ENCODE results near the gene TAF3. TPM values are rescaled to one million over a fixed set of nuclear protein-coding genes. Genes with fewer than 3 reads are reported as not detected.

TAF3 gene
- total RNA-seq, 2 experiments from 2014 or later, result 12.6 to 12.8 TPM

DNA sequence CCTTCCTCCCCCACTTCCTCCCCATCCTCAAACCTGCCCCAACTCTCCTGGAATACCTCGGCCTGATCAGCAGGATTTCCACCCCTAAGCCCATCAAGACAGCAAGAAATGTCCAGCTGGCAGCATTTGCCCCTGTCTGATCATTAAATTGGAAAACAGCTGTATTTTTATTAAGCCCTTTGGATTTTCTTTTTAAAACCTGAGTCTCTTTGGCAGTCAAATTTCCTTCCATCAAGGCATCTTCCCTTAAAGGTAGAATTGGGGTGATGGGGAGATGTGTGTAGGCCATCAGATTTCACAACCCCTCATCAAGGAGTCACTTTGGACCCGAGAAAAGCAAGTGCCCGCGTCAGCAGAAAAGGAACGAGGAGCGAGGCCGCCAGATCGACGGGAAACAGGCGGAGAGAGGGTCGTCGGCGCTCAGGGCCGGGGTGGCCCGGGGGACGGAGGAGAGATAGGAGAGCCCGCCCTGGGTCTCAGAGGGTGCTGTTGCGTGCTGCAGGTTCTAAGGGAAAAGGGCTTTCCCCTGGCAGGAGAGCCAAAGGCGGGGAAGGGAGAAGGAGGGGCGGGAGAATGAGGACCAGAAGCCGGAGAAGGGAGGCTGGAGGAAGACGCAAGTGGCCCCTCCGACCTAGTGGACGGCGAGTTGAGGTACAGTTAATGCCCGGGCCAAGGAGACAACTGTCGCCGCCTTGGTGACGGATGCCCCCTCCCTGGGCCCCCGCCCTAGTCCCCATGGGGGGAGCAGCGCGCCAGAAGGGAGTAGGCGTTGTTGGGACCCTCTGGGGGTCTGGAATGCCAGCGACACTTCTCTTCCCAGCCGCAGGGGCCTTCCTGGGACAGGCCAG is 224.6 kb downstream of the TAF3 start:
- Mint-ChIP-seq H3K4me1 (ENCODE audit: low read depth) (peaks cover 60% of the 10 kb centered on the region), H3K9me3 (no peaks in the 10 kb centered on the region), H3K27ac (no peak overlapping the region), H3K27me3 (ENCODE audit: low read depth) (peaks cover 97% of the 10 kb centered on the region), H3K36me3 (ENCODE audit: low read depth) (no peaks in the 10 kb centered on the region), H3K4me3 (no peak overlapping the region)
- CTCF ChIA-PET, result interaction anchor here (1.1 kb wide), 1 partner anchor 9 kb away, joined by 3 read pairs; no protein-coding TSS in a partner anchor
- DNase-seq, result no peak
- intact Hi-C loops (cut with micrococcal nuclease), result no loop called here

DNA sequence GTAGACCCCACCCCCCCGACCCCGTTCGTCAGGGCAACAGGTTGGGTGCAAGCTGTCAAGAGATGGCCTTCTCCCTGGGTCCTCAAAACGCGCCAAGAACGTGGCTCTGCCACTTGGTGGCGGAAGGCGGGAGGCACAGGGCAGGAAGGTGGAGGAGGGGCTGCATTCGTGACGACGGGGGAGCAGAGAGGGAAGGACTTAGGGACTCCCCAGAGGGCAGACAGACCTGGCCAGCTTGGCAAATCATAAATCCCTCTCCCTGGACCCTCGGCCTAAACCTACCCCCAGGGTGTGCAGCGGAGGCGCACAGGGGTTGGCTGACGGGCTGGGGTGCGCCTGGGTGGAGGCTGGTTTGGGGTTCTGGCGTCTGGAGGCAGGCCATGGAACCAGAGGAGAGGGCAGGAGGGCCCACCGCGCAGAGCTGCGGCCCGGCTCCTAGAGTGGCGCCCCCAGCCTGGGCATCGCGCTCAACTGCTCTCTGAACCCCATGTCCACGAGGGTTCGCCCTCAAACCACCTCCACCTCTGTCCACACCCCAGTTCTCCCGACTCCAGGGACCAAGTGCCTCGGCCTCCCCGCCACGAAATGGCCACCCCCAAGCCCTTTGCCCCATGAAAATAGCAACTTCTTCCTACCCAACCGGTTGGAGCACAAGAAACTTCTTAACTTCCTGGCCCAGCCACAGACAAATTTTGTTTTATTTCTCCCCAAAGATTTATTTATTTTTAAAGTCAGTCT is 225.4 kb downstream of the TAF3 start:
- Mint-ChIP-seq H3K27ac (no peak overlapping the region), H3K36me3 (ENCODE audit: low read depth) (no peaks in the 10 kb centered on the region), H3K27me3 (ENCODE audit: low read depth) (peaks cover 97% of the 10 kb centered on the region), H3K9me3 (no peaks in the 10 kb centered on the region), H3K4me3 (peak overlapping the region; percentile 21), H3K4me1 (ENCODE audit: low read depth) (peaks cover 59% of the 10 kb centered on the region)
- CTCF ChIA-PET, result no interaction called here
- DNase-seq, result peak; percentile 75
- intact Hi-C loops (cut with micrococcal nuclease), result no loop called here

DNA sequence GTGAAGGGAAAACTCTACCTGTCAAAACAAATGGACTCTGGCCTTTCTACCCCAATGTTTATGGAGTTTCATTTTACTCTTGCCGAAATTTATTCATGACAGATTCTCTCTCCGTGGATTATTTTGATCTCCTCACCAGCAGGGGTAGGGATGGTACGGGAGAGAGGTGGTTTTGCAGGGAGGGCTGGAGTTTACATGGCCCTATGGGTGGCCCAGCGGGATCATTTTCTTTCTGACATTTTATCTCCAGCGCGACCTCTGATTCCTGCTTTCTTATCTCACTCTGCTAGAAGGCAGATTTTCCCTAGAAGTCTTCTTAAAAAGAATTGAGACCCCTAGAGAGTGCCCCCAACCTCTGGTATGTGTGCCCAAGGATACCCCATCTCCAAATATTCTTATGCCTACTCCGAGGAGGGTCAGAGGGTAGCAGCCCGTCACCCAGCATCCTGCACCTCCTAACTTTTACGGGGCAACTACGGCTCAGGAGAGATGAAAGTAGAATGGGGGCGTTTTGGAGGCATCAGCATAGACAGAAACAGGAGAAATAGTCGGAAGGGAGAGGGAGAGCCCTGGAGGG is 226.1 kb downstream of the TAF3 start:
- DNase-seq, result no peak

DNA sequence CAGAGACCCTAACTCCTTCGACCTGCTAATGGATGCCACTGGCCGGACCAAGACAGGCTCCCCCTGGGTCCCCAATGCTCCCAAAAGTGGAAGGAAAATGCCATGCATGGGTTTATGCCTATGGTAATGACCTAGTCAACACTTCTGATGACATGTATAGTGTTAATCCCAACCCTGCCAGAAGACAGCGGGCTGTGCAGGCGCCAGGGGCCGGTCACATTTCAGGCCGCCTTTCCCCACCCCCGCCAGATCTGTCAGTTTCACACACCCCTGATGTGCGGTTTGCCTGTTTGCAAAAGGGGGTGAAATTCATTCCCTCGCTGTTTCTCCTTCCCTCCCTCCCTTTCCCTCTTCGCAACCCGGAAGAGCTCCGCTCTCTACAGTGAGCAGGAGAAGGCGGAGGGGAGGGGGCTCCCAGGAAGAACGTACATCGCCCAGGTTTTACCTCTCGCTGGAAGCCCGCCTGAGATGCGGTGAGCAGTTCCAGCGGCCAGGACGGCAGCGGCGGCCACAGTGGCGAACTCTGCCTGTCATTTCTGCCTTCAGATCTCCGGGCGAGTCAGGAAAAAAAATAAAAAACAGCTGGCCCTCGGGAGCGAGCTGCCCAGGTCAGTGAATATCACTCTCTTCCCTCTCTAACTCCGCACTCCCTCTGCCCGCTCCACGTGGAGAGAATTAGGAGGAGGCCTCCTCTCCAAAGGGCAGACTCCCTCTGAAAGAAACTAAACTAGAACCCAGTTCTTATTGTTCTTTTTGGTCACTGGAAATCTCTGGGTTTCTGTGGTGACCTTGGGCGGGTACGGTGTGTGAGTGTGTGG is 226.8 kb downstream of the TAF3 start:
- CTCF ChIA-PET, result interaction anchor here (1.7 kb wide), 1 partner anchor 428 kb away, joined by 4 read pairs; no protein-coding TSS in a partner anchor
- Mint-ChIP-seq H3K27ac (no peak overlapping the region), H3K36me3 (ENCODE audit: low read depth) (no peaks in the 10 kb centered on the region), H3K4me1 (ENCODE audit: low read depth) (peaks cover 65% of the 10 kb centered on the region), H3K27me3 (ENCODE audit: low read depth) (peaks cover 85% of the 10 kb centered on the region), H3K4me3 (peak overlapping the region; percentile 49), H3K9me3 (no peaks in the 10 kb centered on the region)
- intact Hi-C loops (cut with micrococcal nuclease), result no loop called here
- DNase-seq, result no peak

More for the DNA sequence above, 226.1 kb downstream of the TAF3 start:
- H3K4me1 Mint-ChIP-seq (ENCODE audit: low read depth), result peaks cover 65% of the 10 kb centered on the region
- H3K4me3 Mint-ChIP-seq, result peak overlapping the region; percentile 49
- intact Hi-C loops (cut with micrococcal nuclease), result no loop called here
- H3K27ac Mint-ChIP-seq, result no peak overlapping the region
- CTCF ChIA-PET, result no interaction called here
- no peaks in the 10 kb centered on the region for H3K9me3 Mint-ChIP-seq
- peaks cover 92% of the 10 kb centered on the region for H3K27me3 Mint-ChIP-seq (ENCODE audit: low read depth)
- H3K36me3 Mint-ChIP-seq (ENCODE audit: low read depth), result no peaks in the 10 kb centered on the region

DNA sequence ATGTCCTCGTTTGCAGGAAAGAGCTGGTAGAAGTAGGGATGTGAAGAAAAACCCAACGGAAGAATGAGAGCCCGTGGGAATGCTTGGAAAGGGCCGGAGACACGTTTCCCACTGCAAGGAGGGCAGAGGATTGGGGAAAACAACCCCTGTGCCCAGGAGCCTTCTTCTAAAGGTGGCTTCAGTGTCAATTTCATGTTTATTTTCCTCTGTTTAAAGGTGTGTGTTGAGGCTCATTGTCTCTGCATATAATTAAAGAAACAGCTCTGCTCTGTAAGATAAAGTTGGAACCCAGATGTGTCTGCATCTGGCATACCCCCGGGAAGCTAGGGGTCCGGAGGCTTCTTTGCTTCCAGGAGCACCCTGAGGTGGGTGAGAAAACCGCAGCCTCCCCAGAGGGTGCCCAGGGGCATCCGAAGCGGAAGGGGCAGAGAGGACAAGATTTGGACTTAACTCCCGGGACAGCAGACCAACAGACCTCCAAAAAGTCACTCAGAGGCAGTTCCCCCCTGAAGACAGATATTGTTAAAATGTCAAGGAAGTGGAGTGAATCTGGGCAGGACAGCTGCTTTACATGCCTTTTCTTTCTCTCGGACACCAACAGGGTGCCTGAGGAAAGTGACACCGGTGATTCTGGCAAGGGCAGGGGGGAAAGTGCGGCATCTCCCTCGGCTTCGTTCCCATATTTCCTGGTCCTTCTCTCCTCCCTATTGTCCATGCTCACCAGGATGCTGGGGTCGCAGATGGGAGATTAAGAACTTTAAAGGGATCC is 227.6 kb downstream of the TAF3 start:
- Mint-ChIP-seq H3K36me3 (ENCODE audit: low read depth) (no peaks in the 10 kb centered on the region), H3K27ac (no peak overlapping the region), H3K4me3 (peak overlapping the region; percentile 49), H3K4me1 (ENCODE audit: low read depth) (peaks cover 65% of the 10 kb centered on the region), H3K9me3 (no peaks in the 10 kb centered on the region), H3K27me3 (ENCODE audit: low read depth) (peaks cover 79% of the 10 kb centered on the region)
- CTCF ChIA-PET, result interaction anchor here (1.7 kb wide), 1 partner anchor 427 kb away, joined by 4 read pairs; no protein-coding TSS in a partner anchor
- DNase-seq, result no peak
- intact Hi-C loops (cut with micrococcal nuclease), result loop anchor here (1.0 kb wide), 1 partner anchor 8 kb away; no protein-coding TSS in a partner anchor

DNA sequence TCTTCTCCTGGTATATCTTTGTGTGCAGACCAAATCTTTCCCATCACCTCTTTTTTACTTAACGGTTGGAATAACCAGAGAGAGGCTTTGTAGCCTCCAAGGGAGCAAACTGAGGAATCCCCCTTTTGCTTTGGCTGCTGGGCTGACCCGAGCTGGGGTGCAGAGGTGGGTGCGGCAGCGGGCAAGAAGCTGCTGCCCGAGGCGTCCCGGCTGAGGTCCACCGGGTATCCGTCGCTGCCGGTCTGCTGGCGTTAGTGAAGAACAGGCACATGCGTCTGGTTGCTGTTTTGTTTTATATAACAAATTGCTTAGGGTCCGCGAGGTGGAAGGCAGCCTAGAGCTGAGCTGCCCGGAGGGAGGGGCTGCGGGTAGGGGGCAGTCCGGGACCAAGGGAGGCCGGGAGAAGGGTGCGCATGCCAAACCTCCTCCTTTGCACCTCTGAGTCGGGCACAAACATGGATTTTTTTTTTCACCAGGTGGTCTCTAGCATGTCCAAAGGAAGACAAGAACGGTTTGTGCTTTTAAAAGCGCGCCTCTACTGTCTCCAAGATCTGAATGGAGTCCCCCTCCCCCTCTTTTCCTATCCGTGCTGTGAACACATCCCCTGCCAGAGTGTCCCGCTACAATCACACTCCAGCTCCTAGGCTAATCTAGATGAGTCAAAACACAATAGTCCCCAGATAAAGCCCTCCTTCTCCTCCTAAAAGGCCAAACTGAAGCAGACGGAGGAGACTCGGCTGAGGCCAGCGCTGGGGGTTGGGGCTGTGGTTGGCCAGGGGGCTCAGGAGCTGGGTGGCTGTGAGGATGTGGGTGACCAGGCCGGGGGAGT is 229.4 kb downstream of the TAF3 start:
- Mint-ChIP-seq H3K4me1 (ENCODE audit: low read depth) (peaks cover 61% of the 10 kb centered on the region), H3K4me3 (no peak overlapping the region), H3K27me3 (ENCODE audit: low read depth) (peaks cover 72% of the 10 kb centered on the region), H3K9me3 (no peaks in the 10 kb centered on the region), H3K27ac (no peak overlapping the region), H3K36me3 (ENCODE audit: low read depth) (no peaks in the 10 kb centered on the region)
- CTCF ChIA-PET, result interaction anchor here (0.7 kb wide), 1 partner anchor 176 kb away, joined by 3 read pairs; no protein-coding TSS in a partner anchor
- DNase-seq, result no peak
- intact Hi-C loops (cut with micrococcal nuclease), result no loop called here

DNA sequence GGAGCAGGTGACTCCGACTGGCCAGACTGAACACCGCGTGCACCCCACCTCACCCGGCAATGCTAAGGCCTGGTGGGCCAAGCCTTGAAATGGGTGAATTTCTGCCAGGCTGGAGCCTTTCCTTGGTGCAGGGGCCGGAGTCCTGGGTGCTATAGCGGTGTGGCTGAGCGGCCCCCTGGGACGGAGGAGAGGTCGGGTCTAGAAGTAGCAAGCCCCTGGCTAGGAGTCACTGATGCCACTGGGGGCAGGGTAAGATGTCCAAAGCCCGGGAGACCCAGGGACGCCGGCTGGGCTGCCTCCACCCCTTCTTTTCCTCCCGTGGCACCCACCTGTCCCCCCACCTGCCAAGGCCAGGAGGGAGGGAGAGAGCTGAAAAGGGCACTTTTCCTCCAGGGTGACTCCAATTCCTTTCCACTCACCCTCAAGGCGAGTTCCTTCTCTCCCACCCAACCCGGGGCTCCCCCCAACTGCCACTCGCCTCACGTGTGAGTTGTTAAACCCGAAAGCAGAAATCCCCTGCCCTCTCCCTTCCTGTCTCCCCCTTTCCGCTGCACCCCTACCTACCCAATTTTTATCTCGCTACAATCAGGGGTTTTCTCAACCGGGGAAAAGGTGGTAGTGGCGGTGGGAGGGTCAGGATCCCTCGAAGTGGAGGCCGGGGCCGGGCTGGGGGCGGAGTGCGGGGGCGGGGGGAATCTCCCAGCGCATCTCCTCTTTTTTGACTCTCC is 230.1 kb downstream of the TAF3 start:
- intact Hi-C loops (cut with micrococcal nuclease), result no loop called here
- CTCF ChIA-PET, result no interaction called here
- H3K9me3 Mint-ChIP-seq, result no peaks in the 10 kb centered on the region
- peak overlapping the region; percentile 59 for H3K27ac Mint-ChIP-seq
- H3K36me3 Mint-ChIP-seq (ENCODE audit: low read depth), result no peaks in the 10 kb centered on the region
- H3K4me3 Mint-ChIP-seq, result peak overlapping the region; percentile 15
- H3K4me1 Mint-ChIP-seq (ENCODE audit: low read depth), result peaks cover 60% of the 10 kb centered on the region
- DNase-seq, result peak; percentile 59
- H3K27me3 Mint-ChIP-seq (ENCODE audit: low read depth), result peaks cover 72% of the 10 kb centered on the region

DNA sequence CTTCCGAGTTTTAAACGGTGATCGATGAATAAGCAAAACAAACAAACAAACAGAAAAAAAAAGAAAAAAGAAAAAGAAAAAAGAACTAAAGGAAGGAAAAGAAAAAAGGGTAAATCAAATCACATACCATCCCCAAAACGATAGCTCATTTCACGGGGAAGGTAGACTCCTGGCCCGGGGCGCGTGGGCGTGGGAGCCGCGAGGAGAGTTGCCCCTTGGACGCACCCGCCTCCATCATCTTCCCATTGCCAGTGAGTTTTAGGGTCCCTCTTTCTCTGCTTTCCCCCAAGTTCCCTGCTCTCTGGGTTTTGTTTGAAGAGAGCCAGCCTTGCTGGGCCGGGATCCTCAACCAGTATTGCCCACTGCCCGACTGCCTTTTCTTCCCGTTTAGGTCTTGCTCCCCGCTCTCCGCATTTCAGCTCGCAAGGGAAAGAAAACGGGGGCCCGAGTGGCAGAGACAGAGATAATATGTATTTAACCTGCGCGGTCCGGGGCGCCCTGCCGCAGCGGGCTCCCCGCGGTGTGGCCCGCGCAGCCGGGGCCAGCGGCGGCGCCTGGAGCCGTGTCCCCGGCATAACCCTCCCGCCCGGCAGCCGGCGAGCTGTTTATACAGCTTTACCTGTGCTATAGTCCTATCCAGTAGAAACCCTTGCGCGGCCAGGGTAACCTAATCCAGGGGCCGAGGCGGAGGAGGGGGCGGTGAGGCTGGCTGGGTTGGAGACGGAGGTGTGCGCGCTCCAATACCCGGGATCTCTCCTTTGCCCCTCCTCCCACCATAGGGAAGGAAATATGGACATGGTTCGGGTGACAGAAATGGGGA is 230.9 kb downstream of the TAF3 start:
- CTCF ChIA-PET, result interaction anchor here (0.6 to 0.7 kb wide), 2 partner anchors 292 to 952 kb away, joined by 3 to 4 read pairs; no protein-coding TSS in a partner anchor
- no peaks in the 10 kb centered on the region for H3K36me3 Mint-ChIP-seq (ENCODE audit: low read depth)
- H3K4me1 Mint-ChIP-seq (ENCODE audit: low read depth), result peaks cover 52% of the 10 kb centered on the region
- intact Hi-C loops (cut with micrococcal nuclease), result no loop called here
- no peak for DNase-seq
- H3K27me3 Mint-ChIP-seq (ENCODE audit: low read depth), result peaks cover 64% of the 10 kb centered on the region
- no peaks in the 10 kb centered on the region for H3K9me3 Mint-ChIP-seq
- H3K4me3 Mint-ChIP-seq, result peak overlapping the region; percentile 21
- H3K27ac Mint-ChIP-seq, result peak overlapping the region; percentile 59

DNA sequence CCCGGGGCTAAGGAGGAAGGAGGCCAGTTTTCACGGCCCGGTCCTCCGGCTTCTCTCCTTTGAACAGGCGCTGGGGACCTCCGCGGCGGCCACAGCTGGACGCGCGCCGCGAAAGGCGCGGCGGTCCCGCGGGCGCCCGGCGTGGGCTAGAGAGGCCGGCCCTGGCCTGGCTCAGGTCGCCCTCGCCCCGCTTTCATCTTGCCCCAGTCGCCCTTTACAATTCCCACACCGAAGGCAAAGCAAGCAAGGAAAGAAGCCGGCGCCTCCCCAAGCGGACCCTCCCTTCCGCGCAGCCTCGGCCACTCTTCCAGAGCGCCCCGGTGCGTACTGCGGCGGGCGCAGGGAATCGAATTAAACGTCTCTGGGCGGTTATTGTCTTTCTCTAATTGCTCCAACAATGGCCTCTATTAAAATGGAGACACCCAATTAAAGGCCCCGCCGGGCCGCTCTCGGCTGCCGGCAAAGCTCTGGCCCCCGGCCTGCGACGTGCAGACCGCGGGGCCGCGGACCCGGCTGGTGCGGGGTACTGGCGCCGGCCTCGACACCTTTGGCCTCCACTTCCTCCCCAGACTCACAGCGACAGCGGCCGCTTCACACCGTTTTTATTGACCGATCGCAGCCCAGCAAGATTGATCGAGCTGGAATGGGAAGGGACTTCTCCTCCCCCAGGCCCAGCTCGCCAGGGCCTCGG is 231.7 kb downstream of the TAF3 start:
- Mint-ChIP-seq H3K4me1 (ENCODE audit: low read depth) (peaks cover 46% of the 10 kb centered on the region), H3K36me3 (ENCODE audit: low read depth) (no peaks in the 10 kb centered on the region), H3K27me3 (ENCODE audit: low read depth) (peaks cover 56% of the 10 kb centered on the region), H3K9me3 (no peaks in the 10 kb centered on the region), H3K27ac (no peak overlapping the region), H3K4me3 (peak overlapping the region; percentile 46)
- CTCF ChIA-PET, result interaction anchor here (0.6 to 0.7 kb wide), 2 partner anchors 64 to 951 kb away, joined by 3 to 4 read pairs; no protein-coding TSS in a partner anchor
- no peak for DNase-seq
- intact Hi-C loops (cut with micrococcal nuclease), result loop anchor here (2.0 to 10.0 kb wide), 5 partner anchors 13 to 1047 kb away; no protein-coding TSS in a partner anchor

Measured in activated naive CD4-positive, alpha-beta T cell treated with anti-CD3 and anti-CD28 coated beads for 36 hours (primary cell).